Fibroblast of skin of back (primary cell): ENCODE data around the gene CCDC82.

Experiments used
- DNase-seq: peaks from one replicate; pipeline ENCODE4 v3.0.0-alpha.2; 2013

CCDC82 gene

GRCh38 chr11:96328395-96329010 is 61.2 kb downstream of the CCDC82 start:
- peak; percentile 67 for DNase-seq

- no peak for DNase-seq
Observed at GRCh38 chr11:96326959-96327358, 62.8 kb downstream of the CCDC82 start.

GRCh38 chr11:96324912-96325311 is 64.8 kb downstream of the CCDC82 start:
- DNase-seq, result peak; percentile 89

GRCh38 chr11:96323642-96323985 is 66.1 kb downstream of the CCDC82 start:
- no peak for DNase-seq

- DNase-seq, result no peak
Observed at GRCh38 chr11:96322775-96323641, 66.7 kb downstream of the CCDC82 start.

GRCh38 chr11:96321091-96321490 is 68.6 kb downstream of the CCDC82 start:
- no peak for DNase-seq

GRCh38 chr11:96319898-96320656 is 69.6 kb downstream of the CCDC82 start:
- no peak for DNase-seq

- no peak for DNase-seq
Observed at GRCh38 chr11:96318850-96319249, 70.9 kb downstream of the CCDC82 start.

GRCh38 chr11:96318399-96318798 is 71.3 kb downstream of the CCDC82 start:
- DNase-seq, result no peak

GRCh38 chr11:96317985-96318384 is 71.7 kb downstream of the CCDC82 start:
- DNase-seq, result no peak

- no peak for DNase-seq
Observed at GRCh38 chr11:96317571-96317970, 72.1 kb downstream of the CCDC82 start.

GRCh38 chr11:96316869-96317268 is 72.8 kb downstream of the CCDC82 start:
- no peak for DNase-seq

- DNase-seq, result no peak
Observed at GRCh38 chr11:96315476-96315875, 74.2 kb downstream of the CCDC82 start.

GRCh38 chr11:96314326-96315020 is 75.2 kb downstream of the CCDC82 start:
- peak; percentile 87 for DNase-seq

- no peak for DNase-seq
Observed at GRCh38 chr11:96313163-96313562, 76.5 kb downstream of the CCDC82 start.

GRCh38 chr11:96311120-96311568 is 78.6 kb downstream of the CCDC82 start:
- DNase-seq, result peak; percentile 94

GRCh38 chr11:96310236-96310635 is 79.5 kb downstream of the CCDC82 start:
- DNase-seq, result no peak

GRCh38 chr11:96309643-96310017 is 80.1 kb downstream of the CCDC82 start:
- no peak for DNase-seq

GRCh38 chr11:96309016-96309642 is 80.6 kb downstream of the CCDC82 start:
- DNase-seq, result peak; percentile 57

- DNase-seq, result peak; percentile 96
Observed at GRCh38 chr11:96307776-96308140, 82.0 kb downstream of the CCDC82 start.

GRCh38 chr11:96306933-96307775 is 82.6 kb downstream of the CCDC82 start:
- peak; percentile 100 for DNase-seq

GRCh38 chr11:96306600-96306932 is 83.1 kb downstream of the CCDC82 start:
- peak; percentile 35 for DNase-seq
